HepG2 (cell line): ENCODE data around the gene ADCY5. TPM values are rescaled to one million over a fixed set of nuclear protein-coding genes. Genes with fewer than 3 reads are reported as not detected.

Experiments
- ATAC-seq: fragments of 200-7000 bp; cut with Tn5 transposase; 3 replicates; pipeline ENCODE4 v1.9.1; 2020; ENCODE audit warnings: mild to moderate bottlenecking, moderate library complexity
- BruUV-seq: library from RNA; stranded (reverse); fragments of 400-500 nt; replicated peaks from 2 replicates; lab custom pipeline; 2021; lab: Mats Ljungman, UMichigan
- CTCF ChIA-PET: fragments of 300-600 bp; formaldehyde crosslinking; extraction: SDS; loops from one replicate; lab custom pipeline; 2021; ENCODE audit warnings: low total read pairs, inconsistent platforms, low intra/inter-chr PET ratio; lab: Yijun Ruan, JAX
- POLR2A ChIA-PET: fragments of 350-600 bp; sonication (Branson Sonifier 250); formaldehyde crosslinking; loops from one replicate; lab custom pipeline; 2020; ENCODE audit warnings: antibody characterized with exemption, inconsistent platforms; lab: Yijun Ruan, JAX
- DNase-seq: peaks from one replicate; pipeline ENCODE4 v3.0.0-alpha.2; 2015; ENCODE audit warnings: low spot score
- FAIRE-seq: peaks from 3 replicates; lab custom pipeline; 2011; peaks lifted over from hg19 to GRCh38; lab: Jason Lieb, UNC
- H2AFZ ChIP-seq: one replicate; pipeline ENCODE4 v1.6.1; 2011; ENCODE audit warnings: low read length, inconsistent platforms
- H3K27ac ChIP-seq: fragments of 300-600 bp; 3 replicates; pipeline ENCODE4 v1.8.0; 2011; ENCODE audit warnings: mixed run types, mild to moderate bottlenecking, mixed read lengths, low read length, inconsistent platforms; ENCODE audit not compliant: insufficient read depth; ENCODE audit errors: extremely low read length
- H3K27me3 ChIP-seq, 2 experiments: fragments of 200-600 bp in 1 of 2; 2 replicates in 1 of 2; 3 replicates in 1 of 2; pipeline versions ENCODE4 v1.6.0 to v1.8.0; 2011; ENCODE audit warnings: low read length in 2 of 2, mild to moderate bottlenecking in 2 of 2, moderate library complexity in 2 of 2, inconsistent platforms in 1 of 2; ENCODE audit not compliant: insufficient read depth in 2 of 2, control insufficient read depth in 1 of 2
- H3K36me3 ChIP-seq, 2 experiments: fragments of 200-600 bp in 1 of 2; replicated peaks in 1 of 2; 2 replicates in 1 of 2; 3 replicates in 1 of 2; pipeline versions ENCODE4 v1.5.1 to v1.8.0; 2011; ENCODE audit warnings: low read length in 2 of 2, inconsistent platforms in 1 of 2; ENCODE audit not compliant: insufficient read depth in 2 of 2, control insufficient read depth in 1 of 2
- H3K4me1 ChIP-seq: 2 replicates; pipeline ENCODE4 v1.5.1; 2012; ENCODE audit warnings: low read length, inconsistent platforms; ENCODE audit not compliant: insufficient read depth
- H3K4me2 ChIP-seq: 2 replicates; pipeline ENCODE4 v1.6.0; 2011; ENCODE audit warnings: low read depth, low read length, inconsistent platforms
- H3K4me3 ChIP-seq, 3 experiments: fragments of 200-600 bp in 1 of 3; sonication (generic), shearing (Covaris generic) in 1 of 3; replicated peaks in 1 of 3; 2 replicates each; pipeline ENCODE4 v1.5.1; 2011 to 2016; ENCODE audit warnings: low read length in 3 of 3, inconsistent platforms in 2 of 3, low read depth in 2 of 3, mild to moderate bottlenecking in 2 of 3, control low read depth in 1 of 3, mixed read lengths in 1 of 3; ENCODE audit not compliant: insufficient read depth in 1 of 3
- H3K79me2 ChIP-seq: one replicate; pipeline ENCODE4 v1.6.1; 2011; ENCODE audit warnings: low read length, inconsistent platforms; ENCODE audit not compliant: insufficient read depth
- H3K9ac ChIP-seq: 2 replicates; pipeline ENCODE4 v1.6.0; 2011; ENCODE audit warnings: mild to moderate bottlenecking, low read depth, low read length, inconsistent platforms; ENCODE audit not compliant: insufficient read depth
- H3K9me3 ChIP-seq: 2 replicates; pipeline ENCODE4 v1.5.1; 2012; ENCODE audit warnings: mild to moderate bottlenecking, low read length
- H4K20me1 ChIP-seq: 2 replicates; pipeline ENCODE4 v1.6.0; 2011; ENCODE audit warnings: inconsistent platforms, mild to moderate bottlenecking, low read length, moderate library complexity; ENCODE audit not compliant: insufficient read depth
- ATF7 ChIP-seq, 2 experiments: fragments of 450-650 bp in 1 of 2; sonication (generic) in 1 of 2; formaldehyde crosslinking in 1 of 2; IDR thresholded peaks; 2 replicates each; pipeline versions ENCODE4 v1.4.0 to v1.6.1; 2016 to 2020; ENCODE audit warnings: antibody characterized with exemption in 1 of 2, mild to moderate bottlenecking in 1 of 2, missing genetic modification reagents in 1 of 2
- GABPB1 ChIP-seq: IDR thresholded peaks from 2 replicates; pipeline ENCODE4 v1.6.1; 2016; ENCODE audit warnings: mild to moderate bottlenecking, missing genetic modification reagents, moderate library complexity, missing compliant biosample characterization
- PRMT3 ChIP-seq: sonication (generic); formaldehyde crosslinking; IDR thresholded peaks from 2 replicates; pipeline ENCODE4 v1.8.1; 2022; ENCODE audit warnings: low read depth, mild to moderate bottlenecking, moderate library complexity, missing genetic modification reagents, borderline replicate concordance
- RFX1 ChIP-seq: fragments of 450-650 bp; IDR thresholded peaks from 2 replicates; pipeline ENCODE4 v1.6.1; 2017
- SAP130 ChIP-seq: IDR thresholded peaks from 2 replicates; pipeline ENCODE4 v1.6.1; 2016; ENCODE audit warnings: low read depth
- TRIM24 ChIP-seq: sonication (generic); formaldehyde crosslinking; IDR thresholded peaks from 2 replicates; pipeline ENCODE4 v1.8.0; 2022; ENCODE audit warnings: mild to moderate bottlenecking, missing genetic modification reagents
- ZFP36L1 ChIP-seq: sonication (generic); formaldehyde crosslinking; IDR thresholded peaks from 2 replicates; pipeline ENCODE4 v1.8.0; 2022; ENCODE audit warnings: mild to moderate bottlenecking, missing genetic modification reagents, moderate library complexity
- ZNF232 ChIP-seq: sonication (generic); formaldehyde crosslinking; IDR thresholded peaks from 2 replicates; pipeline ENCODE4 v1.4.0; 2020; ENCODE audit warnings: missing genetic modification reagents, borderline replicate concordance
- ZNF337 ChIP-seq: sonication (generic); formaldehyde crosslinking; IDR thresholded peaks from 2 replicates; pipeline ENCODE4 v1.5.1; 2020; ENCODE audit warnings: missing genetic modification reagents, low read depth, mild to moderate bottlenecking, borderline replicate concordance
- ZNF552 ChIP-seq: sonication (generic); formaldehyde crosslinking; IDR thresholded peaks from 2 replicates; pipeline ENCODE4 v1.9.0; 2022; ENCODE audit warnings: missing genetic modification reagents, mild to moderate bottlenecking, borderline replicate concordance
- ZNF614 ChIP-seq: IDR thresholded peaks from 2 replicates; pipeline ENCODE4 v1.6.1; 2018; ENCODE audit warnings: missing biosample characterization, missing genetic modification reagents, inconsistent platforms, borderline replicate concordance
- ZSCAN25 ChIP-seq: sonication (generic); formaldehyde crosslinking; IDR thresholded peaks from 2 replicates; pipeline ENCODE4 v1.8.0; 2022; ENCODE audit warnings: mild to moderate bottlenecking, missing genetic modification reagents
- WGBS: methylation state at CpG from one replicate; pipeline ENCODE4 v1.1.6; 2017; ENCODE audit warnings: low lambda C conversion rate; 5-methylcytosine and 5-hydroxymethylcytosine counted together
- in situ Hi-C: cut with HindIII; loops from 2 replicates; pipeline ENCODE4 v1.10.0; 2017; ENCODE audit warnings: low pct_unique_long_range_greater_than_20kb; ENCODE audit not compliant: extremely low pct_ligation_motif_present
- intact Hi-C: fragments of 100-400 bp; cut with micrococcal nuclease; formaldehyde crosslinking; loops from one replicate; pipeline ENCODE4 v1.10.0; 2022; ENCODE audit not compliant: unreplicated experiment
- polyA plus RNA-seq, 8 experiments: library from polyadenylated mRNA; depleted of rRNA in 3 of 8; stranded (reverse) in 7 of 8; unstranded in 1 of 8; fragments of >200 nt; fragmentation: Illumina TruSeq in 4 of 8; extraction: Trizol in 4 of 8; gene quantifications; 2 replicates each; pipeline versions ENCODE4 v1.2.1 to v1.2.3, GENCODE V29; 2011 to 2016; ENCODE audit warnings: low read depth in 4 of 8, missing spikeins in 1 of 8, mixed read lengths in 1 of 8; ENCODE audit not compliant: insufficient read depth in 1 of 8
- total RNA-seq, 5 experiments: library from RNA; depleted of rRNA; stranded (reverse); fragments of >200 nt; fragmentation: Illumina TruSeq; extraction: Trizol; gene quantifications; 2 replicates each; pipeline ENCODE4 v1.2.3, GENCODE V29; 2016; ENCODE audit warnings: low read depth in 1 of 5
- TF ChIP-seq, protein P1 (sequence below): IDR thresholded peaks from 2 replicates; pipeline ENCODE4 v1.6.1; 2016; ENCODE audit warnings: low read depth, control low read depth
- TF ChIP-seq, protein P2 (sequence below): sonication (generic); formaldehyde crosslinking; IDR thresholded peaks from 2 replicates; pipeline ENCODE4 v1.8.1; 2023; ENCODE audit warnings: mild to moderate bottlenecking, inconsistent platforms, moderate library complexity, missing genetic modification reagents, borderline replicate concordance
- TF ChIP-seq, protein P3 (sequence below): sonication (generic); formaldehyde crosslinking; IDR thresholded peaks from 2 replicates; pipeline ENCODE4 v1.5.1; 2020; ENCODE audit warnings: mild to moderate bottlenecking, missing genetic modification reagents, borderline replicate concordance

Gene ADCY5
- total and polyA plus RNA-seq, 2 of the 13 experiments (the other 11 are each of a cell fraction or from before 2014, with no cell fraction given) = not detected

DNA sequence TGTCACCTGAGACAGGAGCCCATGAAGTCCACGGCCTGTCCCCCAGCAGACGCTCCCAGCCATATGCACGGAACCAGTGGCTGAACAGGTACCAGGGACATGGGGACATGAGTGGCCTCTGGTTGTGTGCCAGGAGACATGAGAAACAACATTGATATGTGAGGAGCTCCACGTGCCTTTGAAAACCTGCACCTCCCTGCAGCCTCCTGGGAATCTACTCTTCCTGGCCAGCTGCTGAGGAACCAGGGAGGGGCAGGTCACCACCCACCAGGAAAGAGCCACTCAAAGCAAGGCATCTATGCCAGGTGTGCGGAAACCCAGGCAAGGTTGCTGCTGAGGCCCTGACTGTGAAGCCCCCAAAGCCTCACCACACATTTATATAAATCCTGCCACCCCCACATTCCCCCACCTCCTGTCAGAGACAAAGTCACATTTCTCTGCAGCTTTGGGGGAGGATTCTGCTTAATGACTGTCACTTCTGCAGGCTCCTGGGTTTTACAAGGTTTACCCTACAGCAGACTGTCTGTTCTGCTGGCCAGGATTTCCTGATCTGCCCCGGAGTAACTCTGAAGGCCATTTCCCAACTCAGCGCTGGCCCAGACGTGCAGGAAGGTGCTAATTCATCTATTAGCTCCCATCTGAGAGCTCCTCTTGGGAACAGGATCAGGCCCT lies 110.8 kb downstream of the ADCY5 start:
- Histone ChIP-seq H3K4me3 (no peak overlapping the region), H4K20me1 (no peaks in the 10 kb centered on the region), H3K27me3 (peaks cover 0 to 3% of the 10 kb centered on the region in 2 experiments; a peak in 2 of 5 replicates), H3K27ac (no peak overlapping the region), H3K9ac (no peak overlapping the region), H3K79me2 (no peaks in the 10 kb centered on the region), H3K9me3 (no peaks in the 10 kb centered on the region), H2AFZ (no peak overlapping the region), H3K4me1 (no peaks in the 10 kb centered on the region), H3K4me2 (no peak overlapping the region), H3K36me3 (no peaks in the 10 kb centered on the region)
- no peak for TF ChIP-seq RFX1
- no peak for TF ChIP-seq ZNF614
- TF ChIP-seq, protein P1, sequence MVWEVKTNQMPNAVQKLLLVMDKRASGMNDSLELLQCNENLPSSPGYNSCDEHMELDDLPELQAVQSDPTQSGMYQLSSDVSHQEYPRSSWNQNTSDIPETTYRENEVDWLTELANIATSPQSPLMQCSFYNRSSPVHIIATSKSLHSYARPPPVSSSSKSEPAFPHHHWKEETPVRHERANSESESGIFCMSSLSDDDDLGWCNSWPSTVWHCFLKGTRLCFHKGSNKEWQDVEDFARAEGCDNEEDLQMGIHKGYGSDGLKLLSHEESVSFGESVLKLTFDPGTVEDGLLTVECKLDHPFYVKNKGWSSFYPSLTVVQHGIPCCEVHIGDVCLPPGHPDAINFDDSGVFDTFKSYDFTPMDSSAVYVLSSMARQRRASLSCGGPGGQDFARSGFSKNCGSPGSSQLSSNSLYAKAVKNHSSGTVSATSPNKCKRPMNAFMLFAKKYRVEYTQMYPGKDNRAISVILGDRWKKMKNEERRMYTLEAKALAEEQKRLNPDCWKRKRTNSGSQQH (CRISPR knock-in tag) = no peak
- TF ChIP-seq, protein P2, sequence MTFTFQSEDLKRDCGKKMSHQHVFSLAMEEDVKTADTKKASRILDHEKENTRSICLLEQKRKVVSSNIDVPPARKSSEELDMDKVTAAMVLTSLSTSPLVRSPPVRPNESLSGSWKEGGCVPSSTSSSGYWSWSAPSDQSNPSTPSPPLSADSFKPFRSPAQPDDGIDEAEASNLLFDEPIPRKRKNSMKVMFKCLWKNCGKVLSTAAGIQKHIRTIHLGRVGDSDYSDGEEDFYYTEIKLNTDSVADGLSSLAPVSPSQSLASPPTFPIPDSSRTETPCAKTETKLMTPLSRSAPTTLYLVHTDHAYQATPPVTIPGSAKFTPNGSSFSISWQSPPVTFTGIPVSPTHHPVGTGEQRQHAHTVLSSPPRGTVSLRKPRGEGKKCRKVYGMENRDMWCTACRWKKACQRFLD (CRISPR knock-in tag) = no peak
- TF ChIP-seq, protein P3, sequence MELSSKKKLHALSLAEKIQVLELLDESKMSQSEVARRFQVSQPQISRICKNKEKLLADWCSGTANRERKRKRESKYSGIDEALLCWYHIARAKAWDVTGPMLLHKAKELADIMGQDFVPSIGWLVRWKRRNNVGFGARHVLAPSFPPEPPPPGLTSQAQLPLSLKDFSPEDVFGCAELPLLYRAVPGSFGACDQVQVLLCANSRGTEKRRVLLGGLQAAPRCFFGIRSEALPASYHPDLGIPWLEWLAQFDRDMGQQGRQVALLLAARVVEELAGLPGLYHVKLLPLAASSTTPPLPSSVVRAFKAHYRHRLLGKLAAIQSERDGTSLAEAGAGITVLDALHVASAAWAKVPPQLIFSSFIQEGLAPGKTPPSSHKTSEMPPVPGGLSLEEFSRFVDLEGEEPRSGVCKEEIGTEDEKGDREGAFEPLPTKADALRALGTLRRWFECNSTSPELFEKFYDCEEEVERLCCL (CRISPR knock-in tag) = no peak
- no peak for TF ChIP-seq ZNF232 (CRISPR knock-in tag)
- TF ChIP-seq ZSCAN25 (CRISPR knock-in tag) = no peak
- no peak for TF ChIP-seq TRIM24
- no peak for TF ChIP-seq ATF7 (IDR thresholded peaks at IDR 0.05)
- TF ChIP-seq ATF7 (CRISPR knock-in tag; IDR thresholded peaks at IDR 0.05) = no peak
- TF ChIP-seq ZNF337 = no peak
- no peak for TF ChIP-seq GABPB1
- no peak for TF ChIP-seq PRMT3 (CRISPR knock-in tag)
- TF ChIP-seq ZNF552 (CRISPR knock-in tag) = no peak
- TF ChIP-seq SAP130 (CRISPR knock-in tag) = no peak
- TF ChIP-seq ZFP36L1 = no peak
- no TSS peak for BruUV-seq
- 47% methylated on average over 6 of the region's 8 CpGs for WGBS
- FAIRE-seq = no peak
- ATAC-seq = no peak
- ChIA-PET POLR2A (no interaction called here), CTCF (no interaction called here)
- in situ Hi-C loops (no loop called here), intact Hi-C loops (no loop called here)
- DNase-seq = no peak
